ENCODE measurements around the gene KCNQ1. TPM values are rescaled to one million over a fixed set of nuclear protein-coding genes. Genes with fewer than 3 reads are reported as not detected.

The KCNQ1 gene
- total and polyA plus RNA-seq, 2 donors (not counting 1 experiment from before 2014, with no cell fraction given): 21.5 to 28.8 TPM

- ChIA-PET POLR2A (no interaction called here), CTCF (no interaction called here)
- H3K36me3 ChIP-seq (replicated peaks in 1 of 2; ENCODE audit: control extremely low read depth in 1 of 2, control insufficient read depth in 1 of 2, extremely low read depth in 1 of 2, insufficient read depth in 2 of 2, low read length in 1 of 2): no peaks in the 10 kb centered on the region
- Mint-ChIP-seq H3K4me3 (no peak overlapping the region), H3K27ac (no peak overlapping the region), H3K9me3 (ENCODE audit: insufficient read depth) (no peaks in the 10 kb centered on the region), H3K27me3 (no peaks in the 10 kb centered on the region), H3K4me1 (peaks cover 33% of the 10 kb centered on the region)
- TF ChIP-seq CTCF (IDR thresholded peaks at IDR 0.05) (no peak), EZH2 (IDR thresholded peaks at IDR 0.05; ENCODE audit: borderline replicate concordance, insufficient read depth, low read depth, low read length, poor library complexity, severe bottlenecking) (no peak)
- no peaks in the 10 kb centered on the region for H4K20me1 ChIP-seq (ENCODE audit: control insufficient read depth, insufficient read depth, low read length, poor library complexity, severe bottlenecking)
- intact Hi-C loops (cut with micrococcal nuclease): no loop called here
- H3K27me3 ChIP-seq (replicated peaks in 1 of 4; ENCODE audit: control extremely low read depth in 1 of 4, control insufficient read depth in 3 of 4, insufficient read depth in 4 of 4, low read length in 3 of 4): no peaks in the 10 kb centered on the region
- no peak overlapping the region for H3K4me3 ChIP-seq (ENCODE audit: control extremely low read depth in 1 of 5, extremely low read depth in 1 of 5, insufficient read depth in 1 of 5, low read depth in 2 of 5, low read length in 4 of 5)
- DNase-seq: no peak
- WGBS (ENCODE audit: insufficient coverage): 43% methylated on average over 1 of the region's 1 CpG
- peaks cover 21 to 27% of the 10 kb centered on the region in 2 donors for H3K4me1 ChIP-seq (ENCODE audit: control insufficient read depth in 2 of 2, insufficient read depth in 2 of 2, low read length in 2 of 2)
- H3K4me2 ChIP-seq (replicated peaks; ENCODE audit: low read depth, low read length, poor library complexity, severe bottlenecking): no peak overlapping the region
- no peak for ATAC-seq (ENCODE audit: low read depth)
- no peak overlapping the region for H3K9ac ChIP-seq (ENCODE audit: low read length)
- no peak overlapping the region for H3K27ac ChIP-seq (ENCODE audit: low read length in 2 of 2)
- peaks cover 0 to 3% (median 0%) of the 10 kb centered on the region in 3 donors for H3K9me3 ChIP-seq (ENCODE audit: control extremely low read depth in 1 of 3, control insufficient read depth in 2 of 3, insufficient read depth in 1 of 3, low read length in 2 of 3)
- no peak overlapping the region for H2AFZ ChIP-seq (ENCODE audit: insufficient read depth, low read depth, low read length, poor library complexity, severe bottlenecking)
- H3K79me2 ChIP-seq (ENCODE audit: control insufficient read depth, insufficient read depth, low read length): no peaks in the 10 kb centered on the region
These were observed 233.6 kb downstream of the KCNQ1 start for GRCh38 chr11:2678396-2678795.

GRCh38 chr11:2679011-2679676 is 234.3 kb downstream of the KCNQ1 start:
- no peaks in the 10 kb centered on the region for H4K20me1 ChIP-seq (ENCODE audit: control insufficient read depth, insufficient read depth, low read length, poor library complexity, severe bottlenecking)
- Mint-ChIP-seq H3K4me1 (peaks cover 33% of the 10 kb centered on the region), H3K9me3 (ENCODE audit: insufficient read depth) (no peaks in the 10 kb centered on the region), H3K4me3 (no peak overlapping the region), H3K27me3 (no peaks in the 10 kb centered on the region), H3K27ac (no peak overlapping the region)
- no peak overlapping the region for H3K27ac ChIP-seq (ENCODE audit: low read length in 2 of 2)
- TF ChIP-seq EZH2 (IDR thresholded peaks at IDR 0.05; ENCODE audit: borderline replicate concordance, insufficient read depth, low read depth, low read length, poor library complexity, severe bottlenecking) (no peak), CTCF (IDR thresholded peaks at IDR 0.05) (no peak)
- H3K36me3 ChIP-seq (replicated peaks in 1 of 2; ENCODE audit: control extremely low read depth in 1 of 2, control insufficient read depth in 1 of 2, extremely low read depth in 1 of 2, insufficient read depth in 2 of 2, low read length in 1 of 2): no peaks in the 10 kb centered on the region
- no peak for ATAC-seq (ENCODE audit: low read depth)
- no peak overlapping the region for H3K4me2 ChIP-seq (replicated peaks; ENCODE audit: low read depth, low read length, poor library complexity, severe bottlenecking)
- no peaks in the 10 kb centered on the region for H3K9me3 ChIP-seq (ENCODE audit: control extremely low read depth in 1 of 3, control insufficient read depth in 2 of 3, insufficient read depth in 1 of 3, low read length in 2 of 3)
- H3K79me2 ChIP-seq (ENCODE audit: control insufficient read depth, insufficient read depth, low read length): no peaks in the 10 kb centered on the region
- H3K9ac ChIP-seq (ENCODE audit: low read length): no peak overlapping the region
- intact Hi-C loops (cut with micrococcal nuclease): no loop called here
- no peaks in the 10 kb centered on the region for H3K27me3 ChIP-seq (replicated peaks in 1 of 4; ENCODE audit: control extremely low read depth in 1 of 4, control insufficient read depth in 3 of 4, insufficient read depth in 4 of 4, low read length in 3 of 4)
- 88% methylated on average over 1 of the region's 2 CpGs for WGBS (ENCODE audit: insufficient coverage)
- ChIA-PET POLR2A (no interaction called here), CTCF (no interaction called here)
- no peak overlapping the region for H3K4me3 ChIP-seq (ENCODE audit: control extremely low read depth in 1 of 5, extremely low read depth in 1 of 5, insufficient read depth in 1 of 5, low read depth in 2 of 5, low read length in 4 of 5)
- no peak overlapping the region for H2AFZ ChIP-seq (ENCODE audit: insufficient read depth, low read depth, low read length, poor library complexity, severe bottlenecking)
- peaks cover 21 to 27% of the 10 kb centered on the region in 2 donors for H3K4me1 ChIP-seq (ENCODE audit: control insufficient read depth in 2 of 2, insufficient read depth in 2 of 2, low read length in 2 of 2)
- DNase-seq: no peak

Measured in B cell (primary cell).